Measurements from ENCODE around the gene LIN28B.

LIN28B gene

DNA sequence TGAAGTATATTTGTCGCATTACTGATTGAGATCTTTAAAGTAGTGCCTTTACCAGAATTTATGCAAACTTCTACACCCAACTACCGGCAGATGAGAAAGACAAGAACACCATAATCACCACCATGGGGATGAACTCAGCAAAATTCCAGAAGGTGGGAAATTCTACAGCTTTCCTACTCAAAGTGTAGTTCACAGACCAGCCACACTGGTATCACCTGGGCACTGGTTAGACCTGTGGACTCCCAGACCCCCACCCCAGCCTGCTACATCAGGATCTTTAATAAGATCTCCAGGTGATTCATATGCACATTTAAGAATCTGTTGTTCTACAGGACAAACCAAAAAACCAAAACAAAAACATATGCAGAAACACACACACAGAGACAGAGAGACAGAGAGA lies 155.0 kb downstream of the LIN28B start:
- DNase-seq (ENCODE audit: low spot score) = no peak

DNA sequence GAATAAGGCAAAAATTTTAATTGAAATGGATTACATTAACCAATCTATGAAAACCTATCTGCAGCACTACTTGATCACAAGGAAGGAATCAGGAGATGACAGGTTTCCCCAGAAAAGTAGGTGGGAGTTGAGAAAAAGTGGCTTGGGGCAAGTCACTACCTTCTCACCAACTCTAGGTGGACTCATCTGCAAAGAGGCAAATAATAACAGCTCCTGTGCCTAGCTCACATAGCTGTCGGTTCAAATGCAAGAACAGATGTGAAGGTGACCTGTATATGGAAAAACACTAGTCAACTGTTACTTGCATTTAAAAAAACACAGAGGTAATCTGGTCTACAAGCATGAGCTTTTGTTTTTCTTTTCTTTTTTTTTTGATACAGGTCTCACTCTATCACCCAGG lies 155.7 kb downstream of the LIN28B start:
- no peak for DNase-seq (ENCODE audit: low spot score)

DNA sequence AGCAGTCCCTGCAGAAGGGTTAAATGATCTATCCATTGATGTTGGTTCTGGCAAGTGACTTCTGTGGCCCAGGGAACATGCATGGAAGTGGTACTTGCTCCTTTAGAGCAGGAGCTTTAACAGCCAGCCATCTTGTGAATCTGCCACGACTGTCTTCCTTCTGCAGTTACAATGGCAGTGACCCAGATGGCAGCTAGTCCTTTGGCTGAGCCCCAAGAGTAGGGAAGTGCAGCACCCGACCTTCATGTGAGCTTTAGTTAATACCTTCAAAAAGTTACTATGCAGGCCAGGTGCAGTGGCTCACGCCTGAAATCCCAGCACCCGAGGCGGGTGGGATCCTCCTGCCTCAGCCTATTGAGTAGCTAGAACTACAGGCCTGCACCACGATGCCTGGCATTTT lies 156.5 kb downstream of the LIN28B start:
- no peak for DNase-seq (ENCODE audit: low spot score)

DNA sequence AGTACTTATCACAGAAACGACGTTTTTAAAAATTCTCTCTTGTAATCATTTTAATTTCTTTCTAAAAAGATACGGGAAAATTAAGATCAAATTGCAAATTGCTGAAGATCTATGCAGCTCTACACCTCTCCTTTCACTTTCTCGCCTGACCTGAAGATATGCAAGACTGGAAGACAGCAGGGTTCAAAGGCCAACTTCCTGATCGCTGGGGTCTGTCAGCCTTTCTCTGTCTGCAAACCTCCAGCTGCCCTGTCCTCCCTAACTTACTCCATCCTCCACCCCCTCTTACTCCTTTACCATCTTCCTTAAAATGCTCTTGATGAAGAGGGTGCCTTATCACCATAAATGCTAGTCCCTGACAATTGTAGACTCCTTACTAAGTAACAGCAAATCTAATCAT lies 159.2 kb downstream of the LIN28B start:
- DNase-seq (ENCODE audit: low spot score) = no peak

DNA sequence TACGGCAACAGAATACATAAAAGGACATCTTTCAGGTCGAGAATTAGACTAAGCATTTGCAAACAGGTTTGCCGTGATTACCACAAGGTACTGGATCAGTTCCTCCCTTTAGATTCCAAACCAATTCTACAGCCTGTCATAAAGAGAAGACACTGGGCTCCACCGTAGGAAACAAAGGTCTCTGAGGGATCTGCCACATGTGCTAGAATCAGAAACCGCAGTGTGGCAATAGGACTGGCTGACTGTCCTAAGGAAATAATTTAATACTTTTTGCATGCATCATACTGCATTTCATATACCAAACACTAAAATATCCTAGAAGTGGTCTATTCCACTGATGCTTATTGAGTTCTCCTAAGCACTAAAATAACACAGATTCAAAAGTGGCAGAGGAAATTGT lies 163.7 kb downstream of the LIN28B start:
- no peak for DNase-seq (ENCODE audit: low spot score)

DNA sequence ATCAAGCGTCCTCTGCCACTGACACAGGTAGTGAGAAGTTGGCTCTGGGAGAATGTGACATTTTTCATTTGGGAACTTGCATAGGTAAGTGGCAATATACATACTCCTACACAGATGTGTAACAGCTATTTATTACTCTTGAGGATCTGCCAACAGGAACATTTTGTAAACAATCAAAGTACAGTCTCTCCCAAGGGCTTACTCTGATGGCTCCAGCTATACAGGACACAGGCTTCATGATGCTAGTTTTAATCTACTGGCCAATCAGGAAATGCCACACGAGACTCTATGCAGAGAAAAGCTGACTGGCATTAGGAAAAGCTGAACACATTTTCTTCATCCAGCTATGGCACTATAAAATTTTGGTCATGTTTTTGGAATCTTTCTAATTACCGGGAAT lies 165.1 kb downstream of the LIN28B start:
- DNase-seq (ENCODE audit: low spot score) = no peak

DNA sequence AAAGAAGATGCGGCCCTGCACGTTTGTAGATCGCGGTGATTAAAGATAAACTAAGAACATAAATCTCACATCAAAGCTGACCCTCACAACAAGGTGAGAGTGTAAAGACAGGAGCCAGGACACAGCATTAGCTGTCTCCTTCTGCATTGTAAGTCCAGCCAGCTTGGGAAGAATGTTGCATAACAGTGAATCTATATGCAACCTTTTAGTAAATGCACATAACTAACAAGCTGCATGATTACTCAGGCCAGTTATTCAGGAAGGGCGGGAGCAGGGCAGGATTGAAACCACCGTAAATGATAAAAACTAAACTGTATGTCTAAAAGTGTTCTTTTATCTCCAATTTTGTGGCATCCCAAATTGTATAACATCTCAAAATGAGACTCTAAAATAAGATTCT lies 165.8 kb downstream of the LIN28B start:
- DNase-seq (ENCODE audit: low spot score) = no peak
